Stimulated activated CD4-positive, alpha-beta T cell treated with anti-CD3 and anti-CD28 coated beads, Interleukin-4, amount 100 ng/mL, for 1 hour (primary cell): ENCODE measurements around the gene TTC39C.
"Not testable (repeated sequence)": the region's sequence is repeated elsewhere in the genome, so short reads cannot be mapped to it uniquely, and the experiment has no call there.

Source experiments
- DNase-seq: peaks from one replicate; pipeline ENCODE4 v3.0.0-alpha.2; 2020

TTC39C gene

DNA sequence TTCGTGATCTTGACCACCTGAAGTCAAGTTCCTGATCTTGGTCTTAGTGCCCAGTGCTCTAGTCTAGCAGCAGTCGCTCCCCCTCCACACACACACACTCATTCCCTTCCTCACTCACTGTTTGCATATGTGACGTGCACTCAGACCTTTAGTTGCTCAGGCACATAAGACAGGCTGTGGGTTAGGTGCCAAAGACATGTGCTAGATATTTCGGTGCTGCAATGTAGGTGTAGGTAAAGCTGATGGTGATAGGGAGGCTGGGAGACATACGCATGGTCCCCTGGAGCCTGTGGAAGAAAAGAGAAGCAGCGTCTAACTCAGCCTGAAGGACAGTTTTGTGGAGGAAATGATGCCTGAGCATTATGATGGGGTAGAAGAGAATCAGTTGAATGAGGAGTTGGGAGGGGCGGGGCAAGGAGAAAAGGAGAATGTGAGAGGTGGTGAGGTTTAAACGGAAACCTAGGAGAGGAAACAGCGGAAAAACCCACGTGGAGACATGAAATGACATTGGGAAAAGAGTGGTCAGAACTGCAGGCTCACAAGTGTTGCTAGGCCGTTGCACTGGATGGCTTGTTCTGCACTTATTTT lies 3.8 kb downstream of the TTC39C start:
- no peak for DNase-seq

DNA sequence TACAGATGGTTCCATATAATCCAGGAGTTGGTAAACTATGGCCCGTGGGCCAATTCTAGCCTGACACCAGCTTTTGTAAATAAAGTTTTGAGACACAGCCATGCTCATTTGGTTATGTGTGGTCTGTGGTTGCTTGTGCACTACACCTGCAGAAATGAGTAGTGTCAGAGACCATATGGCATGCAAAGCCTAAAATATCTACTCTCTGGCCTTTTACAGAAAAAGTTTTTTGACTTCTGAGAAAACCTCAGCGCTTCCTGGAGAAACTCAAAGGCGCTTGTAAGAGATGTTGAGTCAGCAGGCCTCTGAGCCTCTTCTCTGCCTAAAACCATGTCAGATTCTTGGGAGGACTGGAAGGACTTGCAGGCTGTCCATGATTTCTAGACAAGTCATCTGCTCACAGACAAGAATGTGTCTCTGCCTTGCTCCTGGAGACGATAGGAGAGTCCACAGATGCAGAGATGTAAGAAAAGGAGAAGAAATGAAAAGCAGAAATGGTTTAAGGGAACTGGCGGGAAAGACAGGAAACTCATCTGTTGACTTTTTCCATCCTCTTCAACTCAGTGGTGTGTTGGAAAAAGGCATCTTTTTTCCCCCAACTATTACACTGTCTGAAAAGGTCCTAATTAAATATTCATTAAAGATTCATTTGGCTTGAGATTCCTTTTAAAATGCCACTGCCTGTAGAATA lies 5.2 kb downstream of the TTC39C start:
- no peak for DNase-seq

DNA sequence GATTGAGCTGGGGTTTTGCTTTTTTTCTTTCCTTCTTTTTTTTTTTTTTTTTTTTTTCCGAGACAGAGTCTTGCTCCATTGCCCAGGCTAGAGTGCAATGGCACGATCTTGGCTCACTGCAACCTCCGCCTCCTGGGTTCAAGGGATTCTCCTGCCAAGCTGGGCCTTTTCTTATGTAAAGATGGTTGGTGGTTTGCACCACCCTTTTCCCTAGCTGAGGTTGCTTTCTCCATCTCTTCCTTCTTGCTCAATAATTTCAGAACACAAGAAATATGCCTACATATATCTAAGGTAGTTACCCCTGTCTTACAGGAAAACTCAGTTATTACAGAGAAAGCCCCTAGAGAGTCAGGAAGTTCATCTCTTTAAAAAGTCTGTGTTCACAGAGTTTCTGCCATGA lies 7.0 kb downstream of the TTC39C start:
- no peak for DNase-seq

DNA sequence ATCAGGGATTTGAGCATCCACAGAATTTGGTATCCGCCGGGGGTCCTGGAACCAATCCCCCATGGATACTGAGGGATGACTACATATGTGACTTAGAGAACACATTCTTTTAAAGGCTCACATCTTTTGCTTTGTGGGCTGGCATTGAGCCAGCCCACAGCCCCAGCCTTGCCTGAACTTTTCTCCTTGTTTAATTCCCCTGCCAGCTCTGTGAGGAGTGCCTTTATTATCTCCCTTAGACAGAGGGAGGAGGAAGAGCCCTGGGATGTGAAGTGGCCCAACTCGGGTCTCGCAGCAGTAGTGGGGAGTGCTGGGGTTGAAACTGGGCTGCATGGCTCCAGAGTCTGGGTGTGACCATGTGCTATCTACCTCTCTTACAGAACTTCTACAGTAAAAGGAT lies 7.6 kb downstream of the TTC39C start:
- no peak for DNase-seq

DNA sequence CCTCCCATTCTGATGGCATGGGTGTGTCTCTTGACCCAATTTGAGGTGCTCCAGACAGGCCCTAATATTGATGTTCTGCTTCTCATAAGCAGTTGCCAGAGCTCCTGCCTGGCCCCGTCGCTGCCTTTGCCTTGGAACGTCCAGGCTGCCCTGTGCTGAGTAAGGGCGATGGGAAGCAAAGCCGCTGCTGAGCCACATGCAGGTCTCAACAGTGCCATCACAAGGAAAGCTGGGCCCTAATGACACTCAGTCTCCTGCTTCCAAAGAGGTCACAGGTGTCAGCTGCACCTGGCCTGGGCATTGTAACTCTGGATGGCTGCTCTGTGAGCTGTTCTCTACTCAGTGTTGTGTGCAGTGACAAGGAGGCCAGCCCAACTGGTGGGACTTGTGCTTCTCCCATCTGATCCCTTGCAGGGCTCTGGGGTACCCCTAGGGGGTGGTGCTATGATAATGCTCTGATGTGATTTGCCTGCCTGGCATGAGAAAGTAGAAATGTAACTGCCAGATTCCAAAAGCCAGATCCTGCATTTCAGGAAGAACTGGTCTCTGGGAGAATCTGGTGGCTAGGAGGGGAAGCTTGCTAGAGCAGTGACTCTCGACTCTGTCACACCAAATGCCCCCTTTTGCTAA lies 8.7 kb downstream of the TTC39C start:
- no peak for DNase-seq

DNA sequence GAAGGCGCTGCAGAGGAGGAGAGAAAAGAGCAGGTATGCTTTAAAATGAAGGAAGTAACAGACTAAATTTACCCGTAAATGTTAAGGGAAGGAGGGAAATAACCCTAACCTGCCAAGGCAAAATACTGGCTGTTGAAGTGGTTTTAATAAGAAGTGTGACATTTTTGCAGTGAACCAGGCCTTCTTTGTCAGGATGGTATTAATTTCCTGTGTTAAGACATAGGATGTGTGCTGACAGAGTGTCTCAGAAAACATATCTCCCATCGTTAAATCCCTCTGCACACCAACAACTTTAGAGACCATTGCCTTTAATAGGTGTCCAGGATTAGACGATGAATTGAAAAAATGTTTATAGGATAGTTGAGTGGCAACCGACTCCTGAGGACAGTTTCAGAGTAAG lies 9.9 kb downstream of the TTC39C start:
- no peak for DNase-seq

DNA sequence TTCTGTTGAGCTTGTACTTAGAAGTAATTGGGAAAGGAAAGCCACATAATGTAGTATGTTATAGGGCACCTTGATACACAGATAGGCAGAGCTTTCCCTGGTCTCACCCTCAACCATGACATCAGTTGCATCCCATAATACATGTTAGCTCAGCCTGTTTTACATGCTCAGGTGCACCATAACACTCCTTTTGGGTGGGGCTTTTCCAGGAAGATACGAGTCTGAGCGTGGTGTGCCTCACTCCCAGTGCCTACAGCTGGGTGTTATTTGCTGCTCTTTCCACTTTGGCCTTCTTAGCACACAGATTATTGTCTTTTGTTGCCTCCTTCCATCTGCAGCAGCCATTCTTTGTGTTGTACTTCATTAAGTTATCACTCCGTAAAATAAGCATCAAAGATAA lies 11.9 kb downstream of the TTC39C start:
- no peak for DNase-seq

DNA sequence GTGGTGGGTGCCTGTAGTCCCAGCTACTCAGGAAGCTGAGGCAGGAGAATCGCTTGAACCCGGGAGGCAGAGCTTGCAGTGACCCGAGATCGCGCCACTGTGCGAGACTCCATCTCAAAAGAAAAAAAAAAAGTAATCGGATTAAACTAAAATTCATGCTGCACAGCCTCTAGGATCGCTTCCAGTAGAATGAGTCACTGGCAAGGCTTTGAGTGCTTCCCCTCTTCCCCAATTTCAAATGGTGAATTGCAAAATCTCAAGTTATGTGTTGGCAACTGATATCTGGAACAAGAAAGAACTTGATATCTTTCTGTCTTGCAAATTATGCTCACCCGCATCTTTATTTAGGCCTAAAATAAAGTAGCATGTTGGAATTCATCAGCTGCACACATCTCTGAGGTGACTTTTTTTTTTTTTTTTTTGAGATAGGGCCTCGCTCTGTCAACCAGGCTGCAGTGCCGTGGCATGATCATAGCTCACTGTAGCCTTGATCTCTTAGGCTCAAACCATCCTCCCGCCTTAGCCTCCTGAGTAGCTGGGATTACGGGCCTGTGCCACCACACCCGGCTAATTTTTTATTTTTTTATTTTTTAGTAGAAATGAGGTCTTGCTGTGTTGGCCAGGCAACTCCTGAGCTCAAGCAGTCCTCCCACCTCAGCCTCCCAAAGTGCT lies 12.7 kb downstream of the TTC39C start:
- DNase-seq, result no peak

DNA sequence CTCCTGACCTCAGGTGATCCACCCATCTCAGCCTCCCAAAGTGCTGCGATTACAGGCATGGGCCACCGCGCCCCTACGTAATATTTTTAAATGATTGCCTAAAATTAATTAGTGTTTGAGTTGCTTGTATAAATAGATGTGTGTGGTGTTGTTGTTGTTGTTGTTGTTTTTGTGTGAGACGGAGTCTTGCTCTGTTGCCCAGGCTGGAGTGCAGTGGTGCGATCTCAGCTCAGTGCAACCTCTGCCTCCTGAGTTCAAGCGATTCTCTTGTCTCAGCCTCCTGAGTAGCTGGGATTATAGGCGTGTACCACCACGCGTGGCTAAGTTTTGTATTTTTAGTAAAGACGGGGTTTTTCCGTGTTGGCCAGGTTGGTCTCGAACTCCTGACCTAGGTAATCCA lies 14.4 kb downstream of the TTC39C start:
- DNase-seq, result not testable (repeated sequence)

DNA sequence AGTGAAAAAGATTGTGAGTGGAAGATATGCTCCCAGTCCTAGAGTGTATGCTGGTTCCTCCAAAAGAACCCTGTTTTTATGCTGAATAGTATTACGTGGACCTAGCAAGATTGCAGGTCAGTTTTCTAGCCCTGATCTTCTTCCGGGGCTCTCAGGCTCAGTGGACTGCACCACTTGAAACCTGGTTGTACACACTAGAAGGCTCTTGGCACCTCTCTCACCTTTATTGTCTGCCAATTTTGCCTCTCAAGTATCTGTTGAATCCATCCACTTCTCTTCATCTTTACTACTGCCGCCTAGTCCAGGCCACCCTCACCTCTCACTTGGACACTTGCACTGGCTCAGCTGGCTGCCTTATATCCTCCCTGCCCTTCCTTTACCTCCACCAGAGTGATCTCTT lies 16.8 kb downstream of the TTC39C start:
- DNase-seq, result no peak

DNA sequence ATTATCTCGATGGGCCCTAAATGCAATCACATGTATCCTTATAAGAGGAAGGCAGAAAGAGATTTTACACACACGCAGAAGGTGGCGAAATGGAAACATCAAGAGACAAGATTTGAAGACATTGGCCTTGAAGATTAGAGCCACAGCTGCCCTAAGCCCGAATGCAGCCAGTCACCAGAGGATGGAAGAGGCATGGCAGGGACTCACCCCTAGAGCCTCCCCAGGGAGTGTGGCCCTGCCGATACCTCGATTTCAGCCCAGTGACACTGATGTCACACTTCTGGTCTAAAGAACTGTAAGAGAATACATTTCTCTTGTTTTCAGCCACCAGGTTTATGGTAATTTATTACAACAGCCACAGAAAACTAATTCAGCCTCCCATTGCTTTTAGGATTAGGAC lies 17.4 kb downstream of the TTC39C start:
- no peak for DNase-seq

DNA sequence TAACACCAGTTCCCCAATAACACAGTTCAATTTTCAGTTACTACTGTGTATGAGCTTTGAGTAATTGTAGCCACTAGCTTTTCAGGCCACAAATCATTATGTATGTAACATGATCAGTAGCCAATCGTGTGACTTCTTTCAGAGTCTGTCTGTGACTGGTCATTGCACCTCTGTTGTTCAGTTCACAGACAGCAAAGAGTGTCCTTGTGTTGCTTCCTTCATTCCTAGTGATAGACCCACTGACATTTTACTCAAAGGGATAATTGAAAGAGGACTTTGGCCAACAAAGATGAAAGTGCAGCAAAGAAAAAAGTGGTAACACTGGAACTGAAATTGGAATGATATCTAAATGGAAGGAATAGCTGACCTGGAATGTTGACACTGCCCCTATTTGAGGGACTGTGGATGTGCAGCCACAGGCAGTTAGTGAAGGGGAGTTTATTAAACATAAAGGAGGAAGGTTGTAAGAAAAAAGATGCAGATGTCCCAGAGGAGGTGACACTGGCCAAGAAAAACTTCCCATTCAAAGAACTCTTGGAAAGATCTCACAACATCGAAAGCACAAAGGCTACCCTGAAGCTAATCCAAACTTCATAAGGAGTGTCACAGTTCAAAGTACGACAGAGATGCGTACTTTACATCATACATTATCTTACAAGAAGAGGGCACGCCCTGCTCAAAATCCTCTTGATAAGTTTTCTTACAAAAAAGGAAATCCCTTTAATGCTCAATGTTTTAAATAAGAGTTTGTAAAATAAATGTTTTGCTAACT lies 19.3 kb downstream of the TTC39C start:
- no peak for DNase-seq

DNA sequence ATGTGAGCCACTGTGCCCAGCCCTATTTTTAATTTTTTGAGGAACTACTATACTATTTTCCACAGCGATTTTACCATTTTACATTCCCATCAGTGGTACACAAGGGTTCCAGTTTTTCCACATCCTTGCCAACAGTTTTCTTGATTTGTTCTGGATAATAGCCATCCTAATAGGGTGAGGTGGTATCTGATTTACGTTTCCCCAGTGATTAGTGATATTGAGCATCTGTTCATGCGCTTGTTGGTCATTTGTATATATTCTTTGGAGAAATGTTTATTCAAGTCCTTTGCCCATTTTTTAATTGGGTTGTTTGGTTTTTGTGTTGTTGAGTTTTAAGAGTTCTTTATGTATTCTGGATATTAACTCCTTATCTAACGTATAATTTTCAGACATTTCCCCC lies 20.8 kb downstream of the TTC39C start:
- no peak for DNase-seq

DNA sequence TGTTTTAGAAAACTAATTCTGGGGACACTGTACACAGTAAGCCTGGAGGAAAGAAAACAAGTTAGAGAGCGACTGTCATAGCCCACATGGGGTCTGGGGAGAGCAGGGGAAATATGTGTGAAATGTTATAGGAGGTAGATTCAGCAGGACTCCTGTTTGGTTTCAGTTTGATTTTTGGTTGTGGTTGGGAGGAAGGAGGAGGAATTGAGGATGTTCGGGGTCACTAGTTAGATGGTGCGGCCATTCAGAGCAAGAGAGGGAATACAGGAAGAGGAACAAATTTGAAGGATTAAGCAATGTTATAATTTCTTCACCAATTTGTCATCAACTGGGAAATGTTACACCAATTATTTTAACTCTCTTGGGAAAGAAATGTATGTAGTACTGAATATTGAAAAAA lies 25.1 kb downstream of the TTC39C start:
- no peak for DNase-seq

DNA sequence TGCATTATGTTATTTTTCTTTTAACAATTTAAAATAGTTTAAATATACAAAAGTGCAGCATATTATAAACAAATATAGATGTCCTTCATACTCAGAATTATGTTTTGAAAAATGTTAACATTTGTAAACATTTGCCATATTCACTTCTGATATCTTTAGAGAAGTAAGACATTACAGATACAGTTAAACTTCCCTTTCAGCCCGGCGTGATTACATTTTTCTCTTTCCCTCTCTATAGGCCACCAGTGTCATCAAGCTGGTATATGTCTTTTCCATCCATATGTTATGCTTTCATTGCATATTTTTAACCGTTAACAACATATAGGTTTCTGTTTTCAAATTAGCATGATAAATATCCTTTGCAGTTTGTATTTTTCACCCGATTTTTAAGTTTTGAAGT lies 27.1 kb downstream of the TTC39C start:
- no peak for DNase-seq

DNA sequence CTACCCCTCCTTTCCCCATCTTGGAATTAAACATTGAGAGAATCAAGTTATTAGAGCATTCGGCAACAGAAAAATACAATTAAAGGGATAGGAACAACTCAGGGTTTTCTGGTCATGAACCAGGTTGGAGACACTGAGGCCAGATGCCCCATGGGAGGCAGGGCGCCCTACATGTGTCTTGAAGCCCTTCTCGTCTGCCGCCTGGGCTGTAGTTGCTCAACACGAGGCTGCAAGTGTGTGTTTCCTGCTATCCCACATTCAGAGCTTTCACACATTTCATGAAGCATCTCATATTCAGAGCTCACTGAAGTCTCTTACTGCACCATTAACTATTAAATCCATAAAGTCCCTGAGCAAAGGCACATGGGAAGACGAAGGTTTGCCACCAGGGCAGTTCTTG lies 28.8 kb downstream of the TTC39C start:
- no peak for DNase-seq

DNA sequence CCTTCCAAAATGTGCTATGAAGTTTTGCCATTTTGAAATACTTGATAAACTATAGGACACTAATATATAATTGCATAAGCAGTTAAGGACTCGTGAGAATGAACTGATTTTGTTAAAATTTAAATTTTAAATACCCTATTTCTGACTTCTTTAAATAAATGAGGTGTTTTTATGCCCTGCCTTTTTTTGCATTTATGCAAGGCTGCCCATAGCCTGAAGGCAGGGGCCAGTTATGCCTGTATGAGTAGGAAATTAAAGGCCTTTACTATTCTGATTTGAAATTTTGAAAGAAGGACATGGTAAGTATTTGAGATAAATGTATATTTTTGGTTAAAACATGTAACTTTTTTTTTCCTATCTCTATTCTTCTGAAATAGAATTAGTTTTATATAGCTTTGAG lies 33.7 kb downstream of the TTC39C start:
- DNase-seq, result no peak

DNA sequence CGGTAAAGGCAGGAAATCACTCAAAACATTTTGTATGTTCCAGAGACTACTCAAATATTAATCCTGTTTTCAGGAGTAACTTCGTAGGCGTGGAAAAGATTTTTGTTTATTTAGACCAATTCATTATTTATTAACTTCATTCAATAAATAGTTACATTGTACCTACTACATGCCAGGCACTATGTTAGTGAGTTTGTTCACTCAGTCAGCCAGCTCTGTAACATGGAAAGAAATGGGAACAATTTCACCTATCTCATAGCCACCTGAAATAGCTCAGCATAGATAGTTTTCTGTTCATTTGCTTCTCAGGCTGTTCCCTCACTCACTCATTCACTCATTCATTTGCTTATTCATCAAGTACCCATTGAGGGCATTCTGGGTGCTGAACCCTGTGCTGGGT lies 34.6 kb downstream of the TTC39C start:
- no peak for DNase-seq

DNA sequence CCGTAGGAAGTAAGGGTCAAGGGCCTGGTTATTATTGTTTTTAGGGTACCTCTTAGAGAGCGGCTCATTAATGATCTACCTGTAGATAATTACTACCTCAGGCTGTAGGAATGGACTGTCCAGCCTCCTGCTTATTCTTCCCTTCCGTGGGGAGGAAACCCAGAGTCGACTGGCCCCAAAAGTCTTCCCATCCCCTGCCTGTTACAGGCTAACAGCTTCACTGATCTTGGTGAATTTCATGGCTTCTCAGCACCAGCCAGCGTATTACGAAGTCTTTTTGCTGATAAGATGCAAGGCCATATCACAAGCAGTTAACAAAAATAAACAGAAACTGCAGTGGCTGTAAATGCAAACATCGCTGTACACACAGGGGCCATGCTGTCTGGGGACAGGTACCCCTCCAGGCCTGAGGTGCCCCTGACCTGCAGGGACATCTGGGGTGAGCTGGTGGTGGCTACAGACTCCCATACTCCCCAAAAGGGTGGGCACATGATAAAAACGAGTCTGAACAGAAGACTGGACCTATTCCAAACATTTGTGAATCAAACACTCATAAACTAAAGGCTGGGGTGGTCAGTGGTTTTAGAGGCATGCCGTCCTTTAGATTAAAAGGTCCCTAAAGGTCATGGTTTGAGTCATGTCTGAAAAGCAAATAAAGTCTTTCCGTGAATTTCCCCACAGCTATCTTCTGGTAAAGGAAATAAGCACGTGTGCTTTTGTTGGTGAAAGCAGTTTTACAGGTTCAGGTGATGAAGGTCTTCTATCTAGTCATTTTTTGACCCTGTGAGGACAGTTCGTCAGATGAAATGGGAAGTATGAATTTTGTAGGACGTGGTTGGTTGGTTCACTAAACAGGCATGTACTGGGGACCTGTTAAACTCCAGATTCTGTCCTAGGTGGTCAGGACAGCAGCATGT lies 36.7 kb downstream of the TTC39C start:
- DNase-seq, result no peak

DNA sequence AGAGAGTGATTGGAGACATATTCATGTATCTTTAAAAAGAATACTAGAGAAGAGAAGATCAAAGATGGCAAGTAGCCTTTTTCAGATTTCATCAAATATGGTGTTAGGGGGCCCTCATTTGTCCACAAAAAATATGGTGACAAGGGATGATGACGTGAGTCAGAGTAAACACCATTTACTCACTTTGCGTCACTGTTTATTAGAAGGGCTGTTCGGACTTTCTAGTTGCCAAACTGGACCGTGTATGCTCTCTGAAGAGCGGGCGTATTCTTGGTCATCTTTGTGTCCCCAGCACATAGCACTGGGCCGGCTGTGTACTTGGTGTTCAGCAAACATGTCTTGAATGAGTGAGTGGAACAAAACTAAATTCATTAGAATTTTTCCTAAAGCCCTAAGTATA lies 37.5 kb downstream of the TTC39C start:
- no peak for DNase-seq

DNA sequence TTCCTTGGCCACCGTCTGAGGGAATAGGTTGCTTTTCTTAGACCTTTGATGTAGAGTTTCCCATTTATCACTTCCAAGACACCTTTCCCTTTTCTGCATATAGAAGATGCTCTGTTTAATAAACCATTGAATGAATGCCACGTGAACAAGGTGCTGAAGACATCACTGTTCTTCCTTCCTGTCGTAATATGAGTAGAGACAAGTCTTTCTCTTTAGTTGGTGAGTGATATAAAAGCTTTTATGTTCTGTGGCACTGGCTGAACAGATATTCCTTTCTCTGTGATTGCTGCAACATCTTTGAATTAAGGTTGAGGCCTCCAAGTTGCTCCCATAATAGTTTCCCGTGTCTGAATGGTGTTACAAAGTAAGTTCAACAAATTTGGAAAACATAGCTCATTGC lies 38.7 kb downstream of the TTC39C start:
- no peak for DNase-seq

DNA sequence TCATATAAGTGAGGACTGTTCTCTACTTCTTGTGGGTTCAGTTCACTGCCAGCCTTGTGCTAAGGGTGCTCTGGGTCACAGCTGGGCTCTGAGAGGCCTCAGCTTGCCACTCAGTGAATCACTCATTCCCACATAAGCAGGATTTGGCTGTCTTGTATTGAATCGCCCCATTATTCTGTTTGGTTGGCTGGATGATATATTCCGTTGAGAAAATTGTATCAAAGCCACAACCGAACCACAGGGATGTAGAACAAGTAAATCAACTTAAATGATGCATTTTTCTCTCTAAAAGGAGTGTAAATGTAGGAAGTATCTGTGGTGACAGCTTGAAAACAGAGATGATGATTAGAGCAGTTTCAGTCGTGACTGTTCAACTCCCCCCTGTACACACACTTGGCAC lies 39.6 kb downstream of the TTC39C start:
- DNase-seq, result no peak
